Glomerular visceral epithelial cell (primary cell): ENCODE results near the gene RAB11FIP3.
"Not testable (repeated sequence)": the region's sequence is repeated elsewhere in the genome, so short reads cannot be mapped to it uniquely, and the experiment has no call there.

ENCODE experiments used
- DNase-seq: peaks from one replicate; pipeline ENCODE4 v3.0.0-alpha.2; 2016; ENCODE audit errors: extremely low spot score

Gene RAB11FIP3

GRCh38 chr16:494676-495075 lies 69.2 kb downstream of the RAB11FIP3 start:
- DNase-seq, result not testable (repeated sequence)

DNA sequence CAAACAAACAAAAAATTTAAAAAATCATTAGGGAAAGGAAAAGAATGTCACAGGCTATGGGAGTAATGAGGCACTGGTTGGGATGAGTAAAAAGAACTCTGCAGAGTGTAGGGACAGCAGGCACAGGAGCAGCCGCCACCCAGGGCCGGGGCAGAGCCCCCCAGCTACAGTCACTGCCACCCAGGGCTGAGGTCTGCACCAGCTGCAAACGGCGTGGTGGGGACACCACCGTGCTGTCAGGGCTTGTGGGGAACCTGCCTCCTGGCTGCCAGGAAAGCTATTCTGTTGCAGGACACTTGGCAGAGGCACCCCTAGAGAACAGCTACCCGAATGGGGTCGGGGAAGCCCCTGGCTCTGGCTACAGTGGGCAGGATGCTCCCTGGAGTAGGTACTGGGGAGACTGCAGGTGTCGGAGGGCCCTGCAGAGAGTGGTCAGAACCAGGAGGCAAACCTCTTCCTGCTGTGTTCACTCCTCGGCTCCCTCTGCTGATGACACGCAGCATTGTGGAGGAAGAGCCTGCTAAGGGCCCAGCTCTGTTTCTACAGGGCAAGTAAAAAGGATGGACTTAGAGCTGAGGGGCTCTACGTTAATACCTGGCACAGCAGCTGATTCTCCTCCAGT lies 69.8 kb downstream of the RAB11FIP3 start:
- peak; percentile 46 for DNase-seq

- DNase-seq, result no peak
Observed at GRCh38 chr16:496097-496886, 70.8 kb downstream of the RAB11FIP3 start.

DNA sequence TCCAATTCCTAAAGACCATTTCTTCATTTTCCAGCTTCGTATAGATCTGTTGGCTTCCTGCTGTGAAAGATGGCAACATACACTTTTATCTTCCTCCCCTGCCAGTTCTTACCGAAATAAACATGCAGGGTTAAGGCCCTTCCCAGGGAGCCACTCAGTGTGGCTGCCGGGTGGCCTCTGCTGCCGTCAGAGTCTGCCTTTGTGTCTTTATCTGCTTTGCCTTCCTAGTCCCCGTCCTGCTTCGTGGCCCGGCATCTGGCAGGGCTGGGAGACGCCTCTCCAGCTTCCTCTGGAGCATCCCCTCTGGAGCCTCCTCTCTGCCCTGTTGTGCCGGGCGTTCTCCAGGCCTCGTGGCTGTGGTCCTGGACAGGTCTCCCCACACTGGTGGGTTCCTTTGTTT lies 71.8 kb downstream of the RAB11FIP3 start:
- no peak for DNase-seq

GRCh38 chr16:499924-500323 lies 74.5 kb downstream of the RAB11FIP3 start:
- no peak for DNase-seq

GRCh38 chr16:500709-501108 lies 75.3 kb downstream of the RAB11FIP3 start:
- no peak for DNase-seq

DNA sequence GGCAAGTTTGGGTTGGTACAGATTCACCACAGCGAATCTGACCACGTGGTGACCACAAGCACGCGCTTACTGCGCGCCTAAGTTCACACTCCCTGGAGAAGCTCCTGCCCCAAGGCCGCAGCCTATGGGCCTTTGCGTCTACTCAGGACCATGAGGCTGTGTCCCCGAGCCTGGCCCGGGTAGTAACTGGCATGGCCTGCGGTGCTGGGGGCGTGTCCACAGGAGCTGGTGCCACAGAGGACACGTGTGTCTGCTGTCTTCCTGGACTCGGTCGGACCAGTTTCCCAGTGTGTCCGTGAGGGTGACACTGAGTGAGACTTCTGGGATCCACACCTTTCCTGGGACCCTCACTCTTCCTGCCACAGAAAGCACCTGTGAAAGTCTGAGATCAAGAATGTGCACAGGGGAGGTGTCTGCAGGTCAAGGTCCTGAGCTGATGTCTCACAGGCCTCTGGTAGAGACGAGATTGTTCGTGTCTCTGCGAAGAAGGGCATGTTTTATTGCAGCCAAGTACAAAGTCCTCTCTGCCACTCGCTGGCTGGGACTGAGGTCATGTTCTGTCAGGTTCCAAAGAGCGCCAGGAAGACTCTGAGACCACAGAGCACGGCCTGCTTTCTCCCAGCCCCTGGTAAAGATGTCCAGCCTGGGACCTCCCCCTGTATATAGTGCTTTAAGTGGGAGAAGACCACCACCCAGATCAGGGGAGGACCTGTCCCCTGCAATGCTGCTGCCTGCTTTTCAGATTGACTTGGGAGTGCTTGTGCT lies 76.9 kb downstream of the RAB11FIP3 start:
- DNase-seq, result no peak

- DNase-seq, result no peak
Observed at GRCh38 chr16:503150-504071, 78.0 kb downstream of the RAB11FIP3 start.

- DNase-seq, result no peak
Observed at GRCh38 chr16:505479-506245, 80.2 kb downstream of the RAB11FIP3 start.

- no peak for DNase-seq
Observed at GRCh38 chr16:506246-506546, 80.7 kb downstream of the RAB11FIP3 start.

GRCh38 chr16:507527-507926 lies 82.1 kb downstream of the RAB11FIP3 start:
- DNase-seq, result not testable (repeated sequence)

GRCh38 chr16:507996-508395 lies 82.5 kb downstream of the RAB11FIP3 start:
- DNase-seq, result no peak

DNA sequence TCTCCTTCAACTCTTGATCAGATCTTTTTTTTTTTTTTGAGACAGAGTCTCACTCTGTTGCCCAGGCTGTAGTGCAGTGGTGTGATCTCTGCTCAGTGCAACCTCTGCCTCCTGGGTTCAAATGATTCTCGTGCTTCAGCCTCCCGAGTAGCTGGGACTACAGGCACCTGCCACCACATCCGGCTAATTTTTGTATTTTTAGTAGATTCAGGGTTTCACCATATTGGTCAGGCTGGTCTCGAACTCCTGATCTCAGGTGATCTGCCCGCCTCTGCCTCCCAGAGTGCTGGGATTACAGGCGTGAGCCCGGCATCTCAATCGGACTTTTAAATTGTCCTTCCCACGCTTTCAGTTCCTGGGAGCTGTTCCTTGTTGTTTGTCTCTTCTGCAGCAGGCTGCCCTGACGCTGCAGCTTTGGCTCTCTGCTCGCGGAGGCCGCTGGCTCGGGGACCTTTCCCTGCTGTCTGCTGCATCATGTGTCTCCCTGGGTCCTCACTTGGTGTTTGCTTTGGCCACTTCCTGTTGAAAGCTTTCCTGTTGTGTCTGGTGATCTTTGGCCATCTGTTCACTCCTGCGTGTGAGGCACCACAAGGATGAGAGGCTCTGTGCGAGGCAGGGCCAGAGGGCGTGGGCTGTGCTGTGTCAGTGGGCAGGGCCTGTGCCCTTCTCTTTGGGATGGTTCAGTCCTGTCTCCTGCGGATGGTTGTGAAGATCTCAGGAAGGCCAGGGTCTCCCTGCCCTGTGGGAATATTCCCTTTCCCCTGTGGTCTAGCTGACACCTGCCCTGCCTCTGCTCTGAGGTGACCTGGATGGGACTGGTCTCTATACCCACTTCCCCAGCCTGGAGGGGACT lies 83.7 kb downstream of the RAB11FIP3 start:
- no peak for DNase-seq

DNA sequence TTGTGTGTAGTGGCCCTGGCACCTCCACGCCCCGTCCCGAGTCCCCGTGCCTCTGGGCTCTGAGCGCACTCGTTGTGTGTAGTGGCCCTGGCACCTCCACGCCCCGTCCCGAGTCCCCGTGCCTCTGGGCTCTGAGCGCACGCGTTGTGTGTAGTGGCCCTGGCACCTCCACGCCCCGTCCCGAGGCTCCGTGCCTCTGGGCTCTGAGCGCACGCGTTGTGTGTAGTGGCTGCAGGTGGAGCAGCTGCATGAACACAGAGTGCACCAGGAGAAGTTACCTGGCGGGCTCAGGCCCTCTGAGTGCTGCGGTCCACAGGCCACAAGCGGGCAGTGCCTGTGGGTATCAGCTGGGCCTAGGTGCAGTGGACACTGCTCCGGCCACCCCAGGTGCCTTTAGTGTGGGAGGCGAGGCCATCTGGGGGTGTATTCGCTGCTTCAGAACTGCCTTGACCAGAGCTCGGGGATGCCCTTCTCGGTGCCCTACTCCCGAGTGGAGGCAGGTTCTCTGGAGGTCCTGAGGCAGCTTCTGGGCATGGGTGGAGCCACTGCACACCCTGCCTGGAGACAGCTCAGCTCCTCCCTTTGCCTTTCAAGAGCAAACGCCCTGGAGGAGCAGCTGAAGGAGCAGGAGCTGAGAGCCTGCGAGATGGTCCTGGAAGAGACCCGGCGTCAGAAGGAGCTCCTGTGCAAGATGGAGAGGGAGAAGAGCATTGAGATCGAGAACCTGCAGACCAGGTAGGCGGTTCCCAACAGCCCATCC lies 84.8 kb downstream of the RAB11FIP3 start:
- no peak for DNase-seq

- DNase-seq, result no peak
Observed at GRCh38 chr16:512802-513201, 87.4 kb downstream of the RAB11FIP3 start.

DNA sequence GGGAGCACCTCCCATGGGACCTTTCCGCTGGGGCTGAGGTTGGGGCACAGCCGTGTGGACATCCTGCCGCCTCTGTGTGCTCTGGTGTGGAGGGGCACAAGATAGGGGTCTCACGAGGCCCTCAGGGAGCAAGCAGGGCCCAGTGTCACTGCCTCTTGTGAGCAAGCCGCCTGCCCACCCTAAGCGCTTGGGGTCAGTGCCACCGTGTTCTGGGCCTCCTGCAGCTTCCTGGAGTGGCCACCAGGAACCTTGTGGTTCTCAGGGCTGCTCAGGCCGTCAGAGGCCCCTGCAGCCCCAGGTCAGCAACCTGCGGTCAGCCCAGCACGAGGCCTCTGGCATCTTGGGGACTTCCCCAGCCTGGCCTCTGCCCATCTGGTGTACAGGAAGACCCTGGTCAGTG lies 88.5 kb downstream of the RAB11FIP3 start:
- DNase-seq, result no peak

DNA sequence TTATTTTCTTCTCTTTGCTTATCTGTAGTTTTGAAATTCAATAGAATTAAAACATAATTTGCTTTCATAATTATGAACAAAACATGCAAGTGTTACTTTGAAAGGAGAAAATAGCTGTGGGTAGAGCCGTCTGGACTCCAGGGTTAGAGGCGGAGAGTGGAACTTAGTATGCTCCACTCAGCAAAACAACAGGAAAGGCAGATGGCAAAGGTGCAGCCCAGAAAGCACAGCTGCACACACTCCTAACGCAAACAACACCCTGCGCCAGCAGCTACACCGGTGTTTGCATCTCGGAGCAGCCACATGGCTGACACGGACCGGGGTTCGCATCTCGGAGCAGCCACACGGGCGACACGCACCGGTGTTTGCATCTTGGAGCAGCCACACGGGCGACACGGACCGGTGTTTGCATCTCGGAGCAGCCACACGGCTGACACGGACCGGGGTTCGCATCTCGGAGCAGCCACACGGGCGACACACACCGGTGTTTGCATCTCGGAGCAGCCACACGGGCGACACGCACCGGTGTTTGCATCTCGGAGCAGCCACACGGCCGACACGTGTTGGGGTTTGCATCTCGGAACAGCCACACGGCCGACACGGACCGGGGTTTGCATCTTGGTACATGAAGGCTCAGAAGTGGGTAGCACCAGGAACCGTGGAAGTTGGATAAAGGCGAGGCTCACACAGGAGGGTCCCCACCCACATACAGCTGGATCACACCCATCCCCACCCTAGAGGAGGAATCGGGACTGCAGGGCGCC lies 89.9 kb downstream of the RAB11FIP3 start:
- no peak for DNase-seq

GRCh38 chr16:515939-516226 lies 90.4 kb downstream of the RAB11FIP3 start:
- DNase-seq, result no peak

DNA sequence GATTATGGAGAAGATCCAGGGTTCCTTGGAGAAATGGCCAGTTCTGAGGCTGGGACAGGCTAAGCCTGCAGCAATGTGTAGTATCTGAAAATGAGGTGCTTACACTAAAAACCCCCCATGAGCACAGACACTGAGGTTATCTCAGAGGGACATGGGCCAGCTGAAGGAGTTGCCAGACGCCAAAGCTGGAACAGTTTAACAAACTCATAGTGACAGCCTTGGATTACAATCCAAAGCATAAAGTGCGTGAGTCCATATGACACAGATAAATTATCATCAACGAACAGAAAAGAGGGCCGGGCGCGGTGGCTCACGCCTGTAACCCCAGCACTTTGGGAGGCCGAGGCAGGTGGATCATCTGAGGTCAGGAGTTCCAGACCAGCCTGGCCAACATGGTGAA lies 90.9 kb downstream of the RAB11FIP3 start:
- no peak for DNase-seq
